GM23338 (cell line): ENCODE measurements around the gene FAM168B. TPM values are rescaled to one million over a fixed set of nuclear protein-coding genes. Genes with fewer than 3 reads are reported as not detected.
A peak's percentile ranks its signal among the peaks of the same experiment; 100 is the strongest.

Experiments
- ATAC-seq: fragments of 200-7000 bp; cut with Tn5 transposase; 3 replicates; pipeline ENCODE4 v1.9.1; 2020
- DNase-seq: peaks from one replicate; pipeline ENCODE4 v3.0.0-alpha.2; 2015; ENCODE audit warnings: low spot score
- H2AFZ ChIP-seq: fragments of 200-600 bp; sonication (generic); 2 replicates; pipeline ENCODE4 v1.8.0; 2016; ENCODE audit warnings: antibody characterized with exemption, mild to moderate bottlenecking, moderate library complexity
- H3F3A ChIP-seq: fragments of 200-600 bp; sonication (generic); replicated peaks from 2 replicates; pipeline ENCODE4 v1.8.0; 2017; ENCODE audit warnings: antibody characterized with exemption, mixed run types, low read depth
- H3K27ac ChIP-seq: fragments of 200-600 bp; sonication (generic); 2 replicates; pipeline ENCODE4 v1.6.1; 2016; ENCODE audit warnings: low read depth
- H3K27me3 ChIP-seq: fragments of 200-600 bp; sonication (generic); 2 replicates; pipeline ENCODE4 v1.8.0; 2016; ENCODE audit warnings: mild to moderate bottlenecking, mixed run types, moderate library complexity; ENCODE audit not compliant: insufficient read depth
- H3K36me3 ChIP-seq: fragments of 200-600 bp; sonication (generic); 2 replicates; pipeline ENCODE4 v1.8.0; 2016; ENCODE audit warnings: mild to moderate bottlenecking; ENCODE audit not compliant: insufficient read depth
- H3K4me1 ChIP-seq: fragments of 200-600 bp; sonication (generic); 2 replicates; pipeline ENCODE4 v1.8.0; 2016; ENCODE audit warnings: mild to moderate bottlenecking, moderate library complexity; ENCODE audit not compliant: insufficient read depth
- H3K4me2 ChIP-seq: fragments of 200-600 bp; sonication (generic); 2 replicates; pipeline ENCODE4 v1.7.1; 2017; ENCODE audit warnings: mixed run types
- H3K4me3 ChIP-seq: fragments of 200-600 bp; sonication (generic); 2 replicates; pipeline ENCODE4 v1.6.1; 2016; ENCODE audit warnings: mixed run types
- H3K79me2 ChIP-seq: fragments of 200-600 bp; sonication (generic); replicated peaks from 2 replicates; pipeline ENCODE4 v1.8.0; 2017; ENCODE audit warnings: mild to moderate bottlenecking; ENCODE audit not compliant: insufficient read depth
- H3K9me2 ChIP-seq: fragments of 200-600 bp; sonication (generic); 2 replicates; pipeline ENCODE4 v1.8.0; 2017; ENCODE audit not compliant: insufficient read depth
- H4K20me1 ChIP-seq: fragments of 200-600 bp; sonication (generic); replicated peaks from 2 replicates; pipeline ENCODE4 v1.8.0; 2017; ENCODE audit warnings: mild to moderate bottlenecking; ENCODE audit not compliant: insufficient read depth
- H3K27ac Mint-ChIP-seq: 2 replicates; pipeline ENCODE4 v1.8.0; 2020; ENCODE audit warnings: inconsistent platforms, mild to moderate bottlenecking, moderate library complexity, mixed read lengths
- H3K27me3 Mint-ChIP-seq: 3 replicates; pipeline ENCODE4 v1.8.0; 2022; ENCODE audit warnings: low read depth, mild to moderate bottlenecking, moderate library complexity, mixed read lengths, inconsistent platforms; ENCODE audit not compliant: insufficient read depth, poor library complexity
- H3K36me3 Mint-ChIP-seq: 3 replicates; pipeline ENCODE4 v1.8.0; 2021; ENCODE audit warnings: low read depth, mild to moderate bottlenecking, inconsistent platforms, moderate library complexity, mixed read lengths
- H3K4me1 Mint-ChIP-seq: 3 replicates; pipeline ENCODE4 v1.8.0; 2020; ENCODE audit warnings: mild to moderate bottlenecking, inconsistent platforms, mixed read lengths
- H3K4me3 Mint-ChIP-seq: 3 replicates; pipeline ENCODE4 v1.8.0; 2021; ENCODE audit warnings: moderate library complexity, mild to moderate bottlenecking, inconsistent platforms, mixed read lengths
- H3K9me3 Mint-ChIP-seq: 3 replicates; pipeline ENCODE4 v1.8.0; 2020; ENCODE audit warnings: moderate library complexity, mild to moderate bottlenecking, inconsistent platforms, mixed read lengths
- JUNB ChIP-seq: IDR thresholded peaks from one replicate; pipeline ENCODE4 v1.6.1; 2016; ENCODE audit warnings: antibody characterized with exemption; ENCODE audit not compliant: unreplicated experiment
- polyA plus RNA-seq: library from polyadenylated mRNA; unstranded; fragments of >200 nt; fragmentation: Nextera tagmentation; extraction: Ambion mirVana; gene quantifications from 2 replicates; pipeline ENCODE4 v1.2.1, GENCODE V29; 2016
- total RNA-seq: library from RNA; depleted of rRNA; stranded (reverse); fragments of >200 nt; shearing (Covaris generic); gene quantifications from 2 replicates; pipeline ENCODE4 v1.2.3, GENCODE V29; 2014
- TF ChIP-seq, protein P1 (sequence below): fragments of 250-450 bp; sonication (Bioruptor Pico); IDR thresholded peaks from 2 replicates; pipeline ENCODE4 v1.5.0; 2020; ENCODE audit warnings: mild to moderate bottlenecking, moderate library complexity

Gene FAM168B
- total and polyA plus RNA-seq, 2 experiments from 2014 or later, result 18.8 to 76.8 TPM

DNA sequence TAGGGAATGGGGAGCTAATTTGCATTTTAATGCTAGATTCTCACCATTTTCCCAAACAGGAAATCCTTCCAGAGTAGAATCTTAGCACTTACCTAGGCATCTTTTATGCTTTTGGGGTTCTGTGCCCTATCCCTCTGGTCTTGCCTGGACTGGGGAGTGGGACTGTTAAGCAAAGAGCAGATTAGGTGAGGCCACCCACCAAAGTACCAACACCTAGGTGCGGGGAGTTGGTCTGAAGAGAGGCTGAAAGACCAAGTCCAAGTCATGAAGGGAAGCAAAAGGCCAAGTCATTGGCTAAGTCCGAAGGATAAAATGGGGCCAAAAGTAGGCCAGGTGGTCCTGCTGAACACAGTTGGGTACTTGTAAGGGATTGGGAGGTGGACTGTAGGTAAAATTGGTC, 86.7 kb downstream of the FAM168B start:
- H3K4me2 ChIP-seq, result no peak overlapping the region

More for the DNA sequence above, 86.7 kb downstream of the FAM168B start:
- ATAC-seq (no peak), DNase-seq (no peak)
- Histone ChIP-seq H3K79me2 (no peaks in the 10 kb centered on the region), H4K20me1 (no peaks in the 10 kb centered on the region), H3K36me3 (no peaks in the 10 kb centered on the region), H3K4me1 (no peaks in the 10 kb centered on the region; the same call in 1 of the 2 replicates), H3F3A (no peaks in the 10 kb centered on the region), H3K27ac (no peak overlapping the region), H3K9me2 (no peaks in the 10 kb centered on the region), H3K4me3 (no peak overlapping the region), H2AFZ (peak overlapping the region; percentile 67; the same call in 1 of the 2 replicates), H3K27me3 (no peaks in the 10 kb centered on the region)
- peaks cover 2% of the 10 kb centered on the region for H3K27me3 Mint-ChIP-seq
- no peak for TF ChIP-seq JUNB
- TF ChIP-seq, protein P1, sequence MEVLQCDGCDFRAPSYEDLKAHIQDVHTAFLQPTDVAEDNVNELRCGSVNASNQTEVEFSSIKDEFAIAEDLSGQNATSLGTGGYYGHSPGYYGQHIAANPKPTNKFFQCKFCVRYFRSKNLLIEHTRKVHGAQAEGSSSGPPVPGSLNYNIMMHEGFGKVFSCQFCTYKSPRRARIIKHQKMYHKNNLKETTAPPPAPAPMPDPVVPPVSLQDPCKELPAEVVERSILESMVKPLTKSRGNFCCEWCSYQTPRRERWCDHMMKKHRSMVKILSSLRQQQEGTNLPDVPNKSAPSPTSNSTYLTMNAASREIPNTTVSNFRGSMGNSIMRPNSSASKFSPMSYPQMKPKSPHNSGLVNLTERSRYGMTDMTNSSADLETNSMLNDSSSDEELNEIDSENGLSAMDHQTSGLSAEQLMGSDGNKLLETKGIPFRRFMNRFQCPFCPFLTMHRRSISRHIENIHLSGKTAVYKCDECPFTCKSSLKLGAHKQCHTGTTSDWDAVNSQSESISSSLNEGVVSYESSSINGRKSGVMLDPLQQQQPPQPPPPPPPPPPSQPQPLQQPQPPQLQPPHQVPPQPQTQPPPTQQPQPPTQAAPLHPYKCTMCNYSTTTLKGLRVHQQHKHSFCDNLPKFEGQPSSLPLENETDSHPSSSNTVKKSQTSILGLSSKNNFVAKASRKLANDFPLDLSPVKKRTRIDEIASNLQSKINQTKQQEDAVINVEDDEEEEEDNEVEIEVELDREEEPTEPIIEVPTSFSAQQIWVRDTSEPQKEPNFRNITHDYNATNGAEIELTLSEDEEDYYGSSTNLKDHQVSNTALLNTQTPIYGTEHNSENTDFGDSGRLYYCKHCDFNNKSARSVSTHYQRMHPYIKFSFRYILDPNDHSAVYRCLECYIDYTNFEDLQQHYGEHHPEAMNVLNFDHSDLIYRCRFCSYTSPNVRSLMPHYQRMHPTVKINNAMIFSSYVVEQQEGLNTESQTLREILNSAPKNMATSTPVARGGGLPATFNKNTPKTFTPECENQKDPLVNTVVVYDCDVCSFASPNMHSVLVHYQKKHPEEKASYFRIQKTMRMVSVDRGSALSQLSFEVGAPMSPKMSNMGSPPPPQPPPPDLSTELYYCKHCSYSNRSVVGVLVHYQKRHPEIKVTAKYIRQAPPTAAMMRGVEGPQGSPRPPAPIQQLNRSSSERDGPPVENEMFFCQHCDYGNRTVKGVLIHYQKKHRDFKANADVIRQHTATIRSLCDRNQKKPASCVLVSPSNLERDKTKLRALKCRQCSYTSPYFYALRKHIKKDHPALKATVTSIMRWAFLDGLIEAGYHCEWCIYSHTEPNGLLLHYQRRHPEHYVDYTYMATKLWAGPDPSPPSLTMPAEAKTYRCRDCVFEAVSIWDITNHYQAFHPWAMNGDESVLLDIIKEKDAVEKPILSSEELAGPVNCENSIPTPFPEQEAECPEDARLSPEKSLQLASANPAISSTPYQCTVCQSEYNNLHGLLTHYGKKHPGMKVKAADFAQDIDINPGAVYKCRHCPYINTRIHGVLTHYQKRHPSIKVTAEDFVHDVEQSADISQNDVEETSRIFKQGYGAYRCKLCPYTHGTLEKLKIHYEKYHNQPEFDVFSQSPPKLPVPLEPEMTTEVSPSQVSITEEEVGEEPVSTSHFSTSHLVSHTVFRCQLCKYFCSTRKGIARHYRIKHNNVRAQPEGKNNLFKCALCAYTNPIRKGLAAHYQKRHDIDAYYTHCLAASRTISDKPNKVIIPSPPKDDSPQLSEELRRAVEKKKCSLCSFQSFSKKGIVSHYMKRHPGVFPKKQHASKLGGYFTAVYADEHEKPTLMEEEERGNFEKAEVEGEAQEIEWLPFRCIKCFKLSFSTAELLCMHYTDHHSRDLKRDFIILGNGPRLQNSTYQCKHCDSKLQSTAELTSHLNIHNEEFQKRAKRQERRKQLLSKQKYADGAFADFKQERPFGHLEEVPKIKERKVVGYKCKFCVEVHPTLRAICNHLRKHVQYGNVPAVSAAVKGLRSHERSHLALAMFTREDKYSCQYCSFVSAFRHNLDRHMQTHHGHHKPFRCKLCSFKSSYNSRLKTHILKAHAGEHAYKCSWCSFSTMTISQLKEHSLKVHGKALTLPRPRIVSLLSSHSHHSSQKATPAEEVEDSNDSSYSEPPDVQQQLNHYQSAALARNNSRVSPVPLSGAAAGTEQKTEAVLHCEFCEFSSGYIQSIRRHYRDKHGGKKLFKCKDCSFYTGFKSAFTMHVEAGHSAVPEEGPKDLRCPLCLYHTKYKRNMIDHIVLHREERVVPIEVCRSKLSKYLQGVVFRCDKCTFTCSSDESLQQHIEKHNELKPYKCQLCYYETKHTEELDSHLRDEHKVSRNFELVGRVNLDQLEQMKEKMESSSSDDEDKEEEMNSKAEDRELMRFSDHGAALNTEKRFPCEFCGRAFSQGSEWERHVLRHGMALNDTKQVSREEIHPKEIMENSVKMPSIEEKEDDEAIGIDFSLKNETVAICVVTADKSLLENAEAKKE, result no peak
- peaks cover 10% of the 10 kb centered on the region; the same call in 2 of the 3 replicates for H3K4me1 Mint-ChIP-seq
- no peak overlapping the region for H3K4me3 Mint-ChIP-seq
- H3K36me3 Mint-ChIP-seq, result no peaks in the 10 kb centered on the region
- H3K9me3 Mint-ChIP-seq, result no peaks in the 10 kb centered on the region
- no peak overlapping the region for H3K27ac Mint-ChIP-seq
